ENCODE data around the gene ZNF740. TPM values are rescaled to one million over a fixed set of nuclear protein-coding genes. Genes with fewer than 3 reads are reported as not detected.

Gene ZNF740
- total RNA-seq, 1 donor from 2014 or later, result 38.4 TPM

GRCh38 chr12:53208435-53208834, 27.9 kb downstream of the ZNF740 start:
- no peak overlapping the region for H3K4me3 ChIP-seq
- peaks cover 15% of the 10 kb centered on the region for H3K4me1 Mint-ChIP-seq
- H3K4me2 ChIP-seq, result no peak overlapping the region
- no peak overlapping the region for H3K9ac ChIP-seq
- H3K27me3 Mint-ChIP-seq (ENCODE audit: insufficient read depth, low read depth), result peaks cover 6% of the 10 kb centered on the region
- no peaks in the 10 kb centered on the region for H3K9me3 ChIP-seq (ENCODE audit: low read depth)
- no peaks in the 10 kb centered on the region for H3K36me3 Mint-ChIP-seq
- H3F3A ChIP-seq (ENCODE audit: low read depth), result peaks cover 18% of the 10 kb centered on the region
- no peaks in the 10 kb centered on the region for H3K27me3 ChIP-seq
- H3K27ac ChIP-seq, result no peak overlapping the region
- TF ChIP-seq CTCF (IDR thresholded peaks at IDR 0.05), result no peak
- no peak for TF ChIP-seq EZH2 (IDR thresholded peaks at IDR 0.05)
- no peak for TF ChIP-seq EZH2phosphoT487 (IDR thresholded peaks at IDR 0.05)
- H3K4me1 ChIP-seq, result no peaks in the 10 kb centered on the region
- H3K4me3 Mint-ChIP-seq, result no peak overlapping the region
- H4K20me1 ChIP-seq (ENCODE audit: low read depth), result no peaks in the 10 kb centered on the region
- H3K36me3 ChIP-seq, result no peaks in the 10 kb centered on the region
- DNase-seq (ENCODE audit: low spot score), result no peak
- H3K27ac Mint-ChIP-seq, result peak overlapping the region; percentile 8
- H3K9me3 Mint-ChIP-seq, result no peaks in the 10 kb centered on the region
- no peak overlapping the region for H2AFZ ChIP-seq (replicated peaks)
- no peaks in the 10 kb centered on the region for H3K79me2 ChIP-seq (ENCODE audit: low read depth)

GRCh38 chr12:53208877-53209463, 28.4 kb downstream of the ZNF740 start:
- Histone ChIP-seq H3K27me3 (no peaks in the 10 kb centered on the region), H4K20me1 (ENCODE audit: low read depth) (no peaks in the 10 kb centered on the region), H2AFZ (replicated peaks) (no peak overlapping the region), H3K9ac (no peak overlapping the region), H3K4me2 (no peak overlapping the region), H3K4me3 (no peak overlapping the region), H3K9me3 (ENCODE audit: low read depth) (no peaks in the 10 kb centered on the region), H3F3A (ENCODE audit: low read depth) (peaks cover 18% of the 10 kb centered on the region), H3K27ac (no peak overlapping the region), H3K36me3 (no peaks in the 10 kb centered on the region), H3K79me2 (ENCODE audit: low read depth) (no peaks in the 10 kb centered on the region), H3K4me1 (no peaks in the 10 kb centered on the region)
- Mint-ChIP-seq H3K9me3 (no peaks in the 10 kb centered on the region), H3K4me3 (no peak overlapping the region), H3K27ac (no peak overlapping the region), H3K36me3 (no peaks in the 10 kb centered on the region), H3K27me3 (ENCODE audit: insufficient read depth, low read depth) (peaks cover 6% of the 10 kb centered on the region), H3K4me1 (peaks cover 19% of the 10 kb centered on the region)
- DNase-seq (ENCODE audit: low spot score), result no peak
- TF ChIP-seq CTCF (IDR thresholded peaks at IDR 0.05) (no peak), EZH2 (IDR thresholded peaks at IDR 0.05) (no peak), EZH2phosphoT487 (IDR thresholded peaks at IDR 0.05) (no peak)

GRCh38 chr12:53210843-53211242, 30.3 kb downstream of the ZNF740 start:
- Histone ChIP-seq H3K9ac (no peak overlapping the region), H4K20me1 (ENCODE audit: low read depth) (no peaks in the 10 kb centered on the region), H3K36me3 (no peaks in the 10 kb centered on the region), H3F3A (ENCODE audit: low read depth) (peaks cover 18% of the 10 kb centered on the region), H3K79me2 (ENCODE audit: low read depth) (peaks cover under 1% of the 10 kb centered on the region), H3K4me1 (no peaks in the 10 kb centered on the region), H3K4me3 (no peak overlapping the region), H3K4me2 (no peak overlapping the region), H3K9me3 (ENCODE audit: low read depth) (no peaks in the 10 kb centered on the region), H2AFZ (replicated peaks) (no peak overlapping the region), H3K27me3 (no peaks in the 10 kb centered on the region), H3K27ac (no peak overlapping the region)
- no peak overlapping the region for H3K4me3 Mint-ChIP-seq
- H3K4me1 Mint-ChIP-seq, result peaks cover 25% of the 10 kb centered on the region
- DNase-seq (ENCODE audit: low spot score), result no peak
- H3K27ac Mint-ChIP-seq, result no peak overlapping the region
- TF ChIP-seq CTCF (IDR thresholded peaks at IDR 0.05) (no peak), EZH2phosphoT487 (IDR thresholded peaks at IDR 0.05) (no peak), EZH2 (IDR thresholded peaks at IDR 0.05) (no peak)
- H3K36me3 Mint-ChIP-seq, result no peaks in the 10 kb centered on the region
- H3K27me3 Mint-ChIP-seq (ENCODE audit: insufficient read depth, low read depth), result peaks cover 10% of the 10 kb centered on the region
- H3K9me3 Mint-ChIP-seq, result no peaks in the 10 kb centered on the region
